Measurements from ENCODE around the gene MN1. TPM values are rescaled to one million over a fixed set of nuclear protein-coding genes. Genes with fewer than 3 reads are reported as not detected.

Gene MN1
- total RNA-seq = under 1 TPM; 0.28 to 0.30 TPM

DNA sequence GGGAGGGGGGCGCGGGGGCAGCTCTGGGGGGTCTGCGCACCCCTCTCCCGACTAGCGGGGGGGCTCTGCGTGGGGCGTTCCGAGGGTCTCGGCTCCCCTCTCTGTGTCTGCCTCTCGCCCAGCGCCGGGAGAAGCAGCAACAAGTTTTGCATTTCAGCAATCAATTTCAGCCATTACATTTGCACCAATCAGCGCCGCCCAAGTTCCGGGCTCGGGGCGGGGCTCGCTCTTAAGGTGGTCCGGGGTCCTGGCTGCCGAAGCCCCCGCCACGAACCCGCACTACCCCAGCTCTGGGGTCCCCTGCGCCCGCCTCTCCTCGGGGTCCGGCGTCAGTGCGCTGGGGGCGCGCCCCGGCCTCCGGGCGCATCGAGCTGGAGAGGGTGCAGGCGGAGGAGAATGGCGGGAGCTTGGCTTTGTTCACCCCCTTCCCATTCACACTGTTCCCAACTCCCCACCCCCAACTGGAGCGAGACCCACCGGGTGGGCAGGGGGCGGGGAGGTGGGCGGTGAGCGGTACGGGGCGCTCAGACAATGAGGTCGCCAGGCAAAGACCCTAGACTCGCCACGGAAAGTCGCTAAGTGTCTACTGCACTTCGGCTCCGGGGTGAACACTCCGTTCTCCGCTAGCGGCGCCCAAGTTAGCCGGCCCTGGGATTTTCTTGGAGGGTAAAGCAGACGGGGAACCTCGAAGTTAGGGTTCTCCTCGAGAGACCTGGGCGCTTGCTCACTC is at the start of gene MN1:
Gene MN1, minus strand, starts transcription at position 141 of the 730 bp plus-strand sequence. CDS start 1,213 bp downstream, outside the sequence.
- H3K4me1 Mint-ChIP-seq = peaks cover 9% of the 10 kb centered on the region
- POLR2A ChIA-PET = no interaction called here
- H3K27me3 Mint-ChIP-seq = peaks cover 25% of the 10 kb centered on the region
- H3K9me3 Mint-ChIP-seq = no peaks in the 10 kb centered on the region
- DNase-seq (peak; percentile 61), ATAC-seq (ENCODE audit: low read depth) (peak; percentile 41)
- H3K36me3 Mint-ChIP-seq = no peaks in the 10 kb centered on the region
- no peak within 1 kb of the TSS for H3K27ac Mint-ChIP-seq
- peak within 1 kb of the TSS; percentile 79 for H3K4me3 Mint-ChIP-seq

DNA sequence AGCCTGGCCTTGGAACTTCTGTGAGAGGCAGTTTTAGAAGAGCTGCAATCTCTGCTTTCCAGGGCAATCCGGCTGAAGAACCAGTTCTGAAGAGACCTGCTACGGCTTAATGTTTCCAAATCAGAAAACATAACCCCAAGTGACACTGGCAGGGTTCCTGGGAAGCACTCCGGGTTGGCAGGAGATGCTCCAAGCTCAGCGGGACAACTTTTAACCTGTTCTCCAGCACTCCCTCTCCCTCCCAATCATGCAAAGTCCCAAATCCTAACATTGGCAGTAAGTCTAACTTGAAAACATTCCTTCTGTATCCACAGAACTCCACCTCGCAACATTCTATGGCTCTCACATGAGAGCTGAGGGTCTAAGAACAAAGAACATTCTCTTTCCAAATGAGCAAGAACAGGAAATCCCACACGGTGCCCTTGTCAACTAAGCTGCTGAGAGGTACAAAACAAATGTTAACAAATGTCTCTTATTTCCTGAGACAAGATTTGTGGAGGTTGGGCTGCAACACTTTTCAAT is 48.5 kb upstream of the MN1 start:
- no peak for DNase-seq
- no peak for ATAC-seq (ENCODE audit: low read depth)
- Mint-ChIP-seq H3K36me3 (peaks cover 31% of the 10 kb centered on the region), H3K4me1 (peaks cover 10% of the 10 kb centered on the region), H3K9me3 (no peaks in the 10 kb centered on the region), H3K27ac (no peak overlapping the region), H3K4me3 (no peak overlapping the region), H3K27me3 (no peaks in the 10 kb centered on the region)
- POLR2A ChIA-PET = no interaction called here

GRCh38 chr22:27848005-27848404 is 46.4 kb upstream of the MN1 start:
- ATAC-seq (ENCODE audit: low read depth) = no peak
- H3K9me3 Mint-ChIP-seq = no peaks in the 10 kb centered on the region
- H3K4me3 Mint-ChIP-seq = no peak overlapping the region
- POLR2A ChIA-PET = no interaction called here
- peaks cover 10% of the 10 kb centered on the region for H3K4me1 Mint-ChIP-seq
- no peak for DNase-seq
- H3K27ac Mint-ChIP-seq = no peak overlapping the region
- no peaks in the 10 kb centered on the region for H3K27me3 Mint-ChIP-seq
- peaks cover 26% of the 10 kb centered on the region for H3K36me3 Mint-ChIP-seq

DNA sequence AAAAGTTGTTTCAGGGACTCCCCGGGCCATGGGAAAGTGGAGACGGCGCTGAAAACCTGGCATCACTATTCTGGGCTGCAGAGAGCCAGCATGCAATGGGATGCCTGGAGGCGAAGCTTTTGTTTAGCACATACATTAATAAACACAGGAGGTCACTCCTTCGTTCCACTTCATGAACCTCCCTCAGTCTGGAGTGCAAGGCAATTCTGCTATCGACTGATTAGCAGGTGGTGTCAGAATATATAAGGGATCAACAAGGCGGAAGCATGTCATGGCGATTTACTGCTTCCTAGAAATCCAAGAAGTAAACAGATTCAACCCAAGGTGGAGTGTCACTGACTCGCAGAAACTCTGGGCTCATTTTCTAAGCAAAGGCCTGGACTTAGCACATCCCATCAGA is 45.4 kb upstream of the MN1 start:
- H3K36me3 Mint-ChIP-seq = peaks cover 24% of the 10 kb centered on the region
- H3K4me1 Mint-ChIP-seq = peaks cover 10% of the 10 kb centered on the region
- DNase-seq (no peak), ATAC-seq (ENCODE audit: low read depth) (no peak)
- no peaks in the 10 kb centered on the region for H3K9me3 Mint-ChIP-seq
- no peaks in the 10 kb centered on the region for H3K27me3 Mint-ChIP-seq
- POLR2A ChIA-PET = no interaction called here
- H3K4me3 Mint-ChIP-seq = no peak overlapping the region
- H3K27ac Mint-ChIP-seq = no peak overlapping the region

- peaks cover 21% of the 10 kb centered on the region for H3K36me3 Mint-ChIP-seq
- H3K4me3 Mint-ChIP-seq = no peak overlapping the region
- H3K4me1 Mint-ChIP-seq = peaks cover 10% of the 10 kb centered on the region
- H3K27ac Mint-ChIP-seq = no peak overlapping the region
- POLR2A ChIA-PET = no interaction called here
- H3K9me3 Mint-ChIP-seq = no peaks in the 10 kb centered on the region
- DNase-seq (no peak), ATAC-seq (ENCODE audit: low read depth) (no peak)
- no peaks in the 10 kb centered on the region for H3K27me3 Mint-ChIP-seq
Measured at GRCh38 chr22:27846248-27846757, 44.7 kb upstream of the MN1 start.

DNA sequence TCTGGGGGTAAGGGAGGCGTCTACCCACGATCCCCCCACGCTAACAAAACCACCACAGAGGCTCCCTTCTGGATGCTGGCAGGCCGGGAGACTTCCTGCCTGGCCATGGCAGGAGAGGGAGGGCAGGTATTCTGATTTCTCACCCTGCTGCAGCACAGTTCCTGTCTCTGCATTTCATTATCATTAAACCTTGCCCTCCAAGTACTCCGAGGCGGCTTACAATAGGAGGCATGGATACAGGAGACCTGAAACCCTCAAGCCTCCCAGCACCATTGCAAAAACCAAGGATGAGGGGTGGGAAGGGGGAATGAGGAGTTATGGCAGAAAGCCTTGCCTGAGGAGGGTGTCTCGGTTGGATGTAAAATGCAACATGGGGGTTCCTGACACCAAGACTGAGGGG is 44.1 kb upstream of the MN1 start:
- DNase-seq = no peak
- Mint-ChIP-seq H3K27ac (no peak overlapping the region), H3K27me3 (no peaks in the 10 kb centered on the region), H3K4me3 (no peak overlapping the region), H3K9me3 (no peaks in the 10 kb centered on the region), H3K4me1 (peaks cover 6% of the 10 kb centered on the region), H3K36me3 (peaks cover 18% of the 10 kb centered on the region)
- ATAC-seq (ENCODE audit: low read depth) = no peak
- POLR2A ChIA-PET = no interaction called here

- Mint-ChIP-seq H3K4me1 (peaks cover 3% of the 10 kb centered on the region), H3K4me3 (no peak overlapping the region), H3K36me3 (peaks cover 17% of the 10 kb centered on the region), H3K27ac (no peak overlapping the region), H3K27me3 (no peaks in the 10 kb centered on the region), H3K9me3 (no peaks in the 10 kb centered on the region)
- no peak for DNase-seq
- POLR2A ChIA-PET = no interaction called here
- ATAC-seq (ENCODE audit: low read depth) = no peak
Measured at GRCh38 chr22:27844656-27845591, 43.4 kb upstream of the MN1 start.

DNA sequence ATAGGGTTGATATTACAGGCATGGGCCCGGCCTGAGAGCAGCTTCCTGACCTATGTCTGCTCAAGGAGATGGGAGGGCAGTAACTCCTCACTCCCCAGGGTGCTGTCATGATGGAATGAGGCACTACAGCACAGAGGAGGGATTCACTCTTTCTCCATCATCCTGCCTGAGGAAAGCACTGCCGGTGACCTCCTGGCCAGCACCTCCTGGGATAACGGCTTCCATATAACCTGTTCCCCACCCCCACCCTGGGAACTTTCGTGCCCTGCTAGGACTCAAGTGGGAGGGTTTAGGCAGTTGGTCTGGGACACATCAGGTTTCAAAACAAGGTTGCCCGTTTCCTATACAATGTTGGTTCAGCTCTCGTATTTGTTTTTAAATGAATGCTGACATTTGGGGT is 42.7 kb upstream of the MN1 start:
- POLR2A ChIA-PET = no interaction called here
- H3K4me3 Mint-ChIP-seq = no peak overlapping the region
- DNase-seq (no peak), ATAC-seq (ENCODE audit: low read depth) (no peak)
- peaks cover 15% of the 10 kb centered on the region for H3K36me3 Mint-ChIP-seq
- H3K4me1 Mint-ChIP-seq = peaks cover 4% of the 10 kb centered on the region
- H3K27me3 Mint-ChIP-seq = no peaks in the 10 kb centered on the region
- no peak overlapping the region for H3K27ac Mint-ChIP-seq
- no peaks in the 10 kb centered on the region for H3K9me3 Mint-ChIP-seq

DNA sequence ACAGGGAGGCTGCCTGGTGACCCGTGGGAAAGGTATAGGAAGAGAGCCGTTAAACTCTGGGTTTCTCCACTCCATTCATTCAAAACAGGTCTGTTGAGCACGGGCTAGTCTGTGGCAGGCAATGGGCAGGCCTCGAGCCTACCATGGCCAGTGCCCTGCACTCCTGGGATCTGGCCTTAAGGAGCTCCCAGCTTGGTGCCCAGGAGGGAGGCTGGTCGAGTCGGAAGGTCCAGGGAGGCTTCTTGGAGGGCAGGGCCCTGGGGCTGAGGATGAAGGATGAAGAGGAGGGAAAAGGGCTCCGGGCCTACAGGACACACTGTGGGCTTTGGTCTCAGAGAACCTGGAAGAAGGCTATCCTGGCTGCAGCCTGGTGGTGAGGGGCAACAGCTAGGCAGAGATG is 41.9 kb upstream of the MN1 start:
- Mint-ChIP-seq H3K4me1 (peaks cover 2% of the 10 kb centered on the region), H3K36me3 (peaks cover 12% of the 10 kb centered on the region), H3K4me3 (no peak overlapping the region), H3K9me3 (no peaks in the 10 kb centered on the region), H3K27ac (no peak overlapping the region), H3K27me3 (no peaks in the 10 kb centered on the region)
- ATAC-seq (ENCODE audit: low read depth) = no peak
- POLR2A ChIA-PET = no interaction called here
- DNase-seq = no peak

DNA sequence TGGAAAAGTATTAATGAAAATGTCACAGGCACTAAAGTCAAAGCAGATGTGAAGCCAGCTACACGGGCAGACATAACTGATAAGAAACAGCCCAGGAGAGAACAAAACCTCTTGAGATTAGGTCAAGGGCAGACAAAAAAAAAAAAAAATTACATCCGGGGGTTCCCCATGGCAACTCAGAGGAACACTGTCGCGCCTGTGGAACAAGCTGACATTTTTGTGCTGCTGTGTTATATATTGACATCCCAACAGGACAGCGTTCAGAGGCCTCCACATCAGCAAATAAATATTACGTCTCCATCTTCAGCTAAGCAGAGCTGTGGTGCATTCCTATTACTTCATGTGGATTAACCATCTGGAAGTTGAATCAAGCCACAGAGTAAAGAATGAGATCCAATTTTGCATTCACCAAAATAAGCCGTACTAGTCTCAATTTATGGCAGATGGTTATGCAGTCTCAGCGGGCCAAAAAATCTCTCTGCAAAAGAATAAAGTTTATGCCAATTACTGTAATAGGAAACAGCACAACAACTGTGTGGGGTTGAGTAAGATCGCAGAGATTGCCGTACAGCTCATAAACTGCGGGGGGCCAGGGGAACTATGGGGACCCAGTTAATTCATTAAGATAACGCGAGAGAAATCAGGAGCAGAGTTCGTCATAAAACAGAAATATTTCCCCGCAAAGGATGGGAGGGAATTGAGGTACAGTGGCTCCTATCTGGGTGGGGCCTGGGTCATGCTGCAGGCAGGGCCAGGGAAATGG is 41.3 kb upstream of the MN1 start:
- Mint-ChIP-seq H3K4me1 (peaks cover 2% of the 10 kb centered on the region), H3K9me3 (no peaks in the 10 kb centered on the region), H3K36me3 (peaks cover 12% of the 10 kb centered on the region), H3K27me3 (no peaks in the 10 kb centered on the region), H3K27ac (no peak overlapping the region), H3K4me3 (no peak overlapping the region)
- DNase-seq (no peak), ATAC-seq (ENCODE audit: low read depth) (no peak)
- POLR2A ChIA-PET = interaction anchor here (0.8 kb wide), 1 partner anchor 1044 kb away, joined by 3 read pairs; no protein-coding TSS in a partner anchor

DNA sequence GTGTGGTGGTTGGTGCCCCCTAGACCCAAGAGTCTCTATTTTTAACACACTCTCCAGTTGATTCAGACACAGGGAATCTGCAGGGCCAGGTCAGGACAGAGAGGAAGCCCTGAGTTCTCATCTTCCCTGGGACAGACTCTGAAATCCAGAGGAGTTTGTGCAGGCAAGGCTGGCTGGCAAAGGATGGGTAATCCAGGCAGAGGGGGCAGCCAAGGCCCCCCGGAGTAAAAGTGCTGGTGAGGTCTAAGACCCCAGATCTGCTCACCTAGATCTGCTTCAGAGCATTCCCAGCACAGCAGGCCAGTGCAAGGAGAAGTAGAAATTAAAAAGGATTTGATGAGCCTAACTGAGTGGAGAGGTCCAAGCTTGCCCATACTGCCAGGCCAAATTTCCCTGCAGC is 40.6 kb upstream of the MN1 start:
- Mint-ChIP-seq H3K4me3 (no peak overlapping the region), H3K27ac (no peak overlapping the region), H3K36me3 (peaks cover 14% of the 10 kb centered on the region), H3K27me3 (no peaks in the 10 kb centered on the region), H3K4me1 (peaks cover 2% of the 10 kb centered on the region), H3K9me3 (peaks cover 3% of the 10 kb centered on the region)
- ATAC-seq (ENCODE audit: low read depth) = no peak
- no peak for DNase-seq
- POLR2A ChIA-PET = interaction anchor here (0.8 kb wide), 1 partner anchor 1043 kb away, joined by 3 read pairs; no protein-coding TSS in a partner anchor

- ATAC-seq (ENCODE audit: low read depth) (no peak), DNase-seq (no peak)
- peaks cover 3% of the 10 kb centered on the region for H3K9me3 Mint-ChIP-seq
- peaks cover 2% of the 10 kb centered on the region for H3K4me1 Mint-ChIP-seq
- no peaks in the 10 kb centered on the region for H3K27me3 Mint-ChIP-seq
- no peak overlapping the region for H3K27ac Mint-ChIP-seq
- peaks cover 16% of the 10 kb centered on the region for H3K36me3 Mint-ChIP-seq
- POLR2A ChIA-PET = no interaction called here
- no peak overlapping the region for H3K4me3 Mint-ChIP-seq
Measured at GRCh38 chr22:27840436-27840835, 38.9 kb upstream of the MN1 start.

DNA sequence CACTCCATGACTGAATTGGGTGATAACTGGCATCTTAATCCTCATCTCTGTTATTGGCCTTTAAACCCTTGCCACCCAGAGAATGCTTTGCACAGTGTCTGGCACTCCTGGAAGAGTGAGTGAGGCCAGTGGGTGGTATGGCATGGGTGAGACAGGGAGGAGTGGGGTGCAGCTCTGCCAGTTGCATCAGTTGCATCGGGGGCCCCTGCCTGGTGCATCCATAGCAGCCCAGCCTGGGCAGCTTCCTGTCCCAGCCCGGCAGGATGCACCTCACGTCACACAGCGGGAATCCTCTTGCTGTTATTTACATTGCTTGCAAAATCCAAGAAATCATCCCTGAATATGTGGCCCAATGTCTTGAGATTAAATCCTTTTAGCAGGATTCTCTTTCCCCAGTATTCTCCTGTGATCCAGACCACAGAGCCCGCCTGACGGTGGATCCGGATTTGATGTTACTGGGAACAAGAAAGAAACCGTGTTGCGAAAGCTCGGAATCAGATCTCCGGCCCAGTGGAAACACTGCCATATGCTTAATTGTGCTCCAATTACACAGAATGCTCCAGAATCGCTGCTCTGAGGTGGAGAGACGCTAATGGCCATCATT is 37.6 kb upstream of the MN1 start:
- H3K27ac Mint-ChIP-seq = no peak overlapping the region
- H3K9me3 Mint-ChIP-seq = peaks cover 3% of the 10 kb centered on the region
- peaks cover 2% of the 10 kb centered on the region for H3K4me1 Mint-ChIP-seq
- no peak for ATAC-seq (ENCODE audit: low read depth)
- peaks cover 13% of the 10 kb centered on the region for H3K36me3 Mint-ChIP-seq
- H3K27me3 Mint-ChIP-seq = no peaks in the 10 kb centered on the region
- no peak for DNase-seq
- H3K4me3 Mint-ChIP-seq = no peak overlapping the region
- POLR2A ChIA-PET = no interaction called here
